T-helper 2 cell treated with Interferon-gamma antibody and Interleukin-4, amounts not matched to agents 5 μg/mL and 100 μg/mL, for 36 hours (primary cell): ENCODE data around the gene OBSCN.

Experiments used
- DNase-seq: peaks from one replicate; pipeline ENCODE4 v3.0.0; 2021; ENCODE audit warnings: low spot score
- H3K27ac Mint-ChIP-seq: one replicate; pipeline ENCODE4 v1.8.0; 2021; ENCODE audit warnings: mild to moderate bottlenecking, mixed read lengths
- H3K27me3 Mint-ChIP-seq: one replicate; pipeline ENCODE4 v1.8.0; 2021; ENCODE audit warnings: low read depth, mixed read lengths
- H3K36me3 Mint-ChIP-seq: one replicate; pipeline ENCODE4 v1.8.0; 2021; ENCODE audit warnings: low read depth, mixed read lengths
- H3K4me1 Mint-ChIP-seq: one replicate; pipeline ENCODE4 v1.8.0; 2021; ENCODE audit warnings: low read depth, mixed read lengths
- H3K4me3 Mint-ChIP-seq: one replicate; pipeline ENCODE4 v1.8.0; 2022; ENCODE audit warnings: mild to moderate bottlenecking, moderate library complexity, mixed read lengths
- H3K9me3 Mint-ChIP-seq: one replicate; pipeline ENCODE4 v1.8.0; 2021; ENCODE audit warnings: mixed read lengths

Gene OBSCN, protein sequence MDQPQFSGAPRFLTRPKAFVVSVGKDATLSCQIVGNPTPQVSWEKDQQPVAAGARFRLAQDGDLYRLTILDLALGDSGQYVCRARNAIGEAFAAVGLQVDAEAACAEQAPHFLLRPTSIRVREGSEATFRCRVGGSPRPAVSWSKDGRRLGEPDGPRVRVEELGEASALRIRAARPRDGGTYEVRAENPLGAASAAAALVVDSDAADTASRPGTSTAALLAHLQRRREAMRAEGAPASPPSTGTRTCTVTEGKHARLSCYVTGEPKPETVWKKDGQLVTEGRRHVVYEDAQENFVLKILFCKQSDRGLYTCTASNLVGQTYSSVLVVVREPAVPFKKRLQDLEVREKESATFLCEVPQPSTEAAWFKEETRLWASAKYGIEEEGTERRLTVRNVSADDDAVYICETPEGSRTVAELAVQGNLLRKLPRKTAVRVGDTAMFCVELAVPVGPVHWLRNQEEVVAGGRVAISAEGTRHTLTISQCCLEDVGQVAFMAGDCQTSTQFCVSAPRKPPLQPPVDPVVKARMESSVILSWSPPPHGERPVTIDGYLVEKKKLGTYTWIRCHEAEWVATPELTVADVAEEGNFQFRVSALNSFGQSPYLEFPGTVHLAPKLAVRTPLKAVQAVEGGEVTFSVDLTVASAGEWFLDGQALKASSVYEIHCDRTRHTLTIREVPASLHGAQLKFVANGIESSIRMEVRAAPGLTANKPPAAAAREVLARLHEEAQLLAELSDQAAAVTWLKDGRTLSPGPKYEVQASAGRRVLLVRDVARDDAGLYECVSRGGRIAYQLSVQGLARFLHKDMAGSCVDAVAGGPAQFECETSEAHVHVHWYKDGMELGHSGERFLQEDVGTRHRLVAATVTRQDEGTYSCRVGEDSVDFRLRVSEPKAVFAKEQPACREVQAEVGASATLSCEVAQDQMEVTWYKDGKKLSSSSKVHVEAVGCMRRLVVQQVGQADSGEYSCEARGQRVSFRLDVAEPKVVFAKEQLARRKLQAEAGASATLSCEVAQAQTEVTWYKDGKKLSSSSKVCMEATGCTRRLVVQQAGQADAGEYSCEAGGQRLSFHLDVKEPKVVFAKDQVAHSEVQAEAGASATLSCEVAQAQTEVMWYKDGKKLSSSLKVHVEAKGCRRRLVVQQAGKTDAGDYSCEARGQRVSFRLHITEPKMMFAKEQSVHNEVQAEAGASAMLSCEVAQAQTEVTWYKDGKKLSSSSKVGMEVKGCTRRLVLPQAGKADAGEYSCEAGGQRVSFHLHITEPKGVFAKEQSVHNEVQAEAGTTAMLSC (N-terminal part only)

DNA sequence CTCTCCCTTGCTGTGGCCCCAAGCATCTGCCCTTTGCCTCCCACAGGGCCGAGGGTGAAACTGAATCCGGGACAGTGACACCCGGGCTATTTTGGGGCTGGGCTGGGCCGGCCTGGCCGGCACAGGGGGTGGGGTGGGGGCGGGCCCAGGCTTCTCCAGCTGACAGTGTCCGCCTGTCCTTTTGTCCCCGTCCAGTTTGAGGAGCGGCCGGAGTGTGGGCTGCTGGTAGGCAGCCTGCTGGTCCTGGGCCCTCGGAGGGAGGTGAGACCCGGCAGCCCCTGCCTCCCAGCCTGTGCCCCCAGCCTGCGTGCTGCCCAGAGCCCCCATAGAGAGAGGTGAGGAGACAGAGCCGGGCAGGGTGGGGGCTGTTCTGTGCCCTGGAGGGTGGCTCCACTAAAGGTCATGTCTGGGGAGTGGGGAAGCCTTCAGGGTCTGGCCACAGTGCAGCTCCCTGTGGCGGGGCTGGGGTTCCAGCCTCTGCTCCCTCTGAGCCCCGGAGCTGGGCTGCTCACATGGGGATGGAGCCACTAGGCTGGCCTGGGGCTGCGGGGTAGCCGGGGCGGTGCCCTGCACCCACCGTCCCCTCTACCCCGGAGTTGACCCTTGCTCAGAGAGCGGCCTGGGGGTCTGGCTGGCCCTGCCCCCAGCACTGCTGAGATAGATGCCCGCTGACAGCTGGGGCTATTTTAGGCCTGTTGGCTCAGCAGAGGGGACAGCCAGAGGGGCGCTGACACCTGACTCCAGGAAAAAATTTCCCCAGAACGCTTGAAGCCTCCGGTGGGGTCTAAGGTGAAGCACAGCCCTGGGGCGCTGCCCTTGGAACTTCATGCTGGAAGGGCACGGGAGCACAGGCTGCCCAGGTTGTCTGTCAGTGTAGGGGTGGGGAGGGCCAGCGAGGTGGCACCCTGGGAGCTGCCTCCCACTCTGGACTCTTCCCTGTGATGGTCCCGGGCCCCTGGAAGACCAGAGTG lies at the start of gene OBSCN:
TSS of gene OBSCN (plus strand) at position 194 of the 971 bp plus-strand sequence. CDS start 3,740 bp downstream, outside the sequence.
- Mint-ChIP-seq H3K36me3 (no peaks in the 10 kb centered on the region), H3K4me1 (no peaks in the 10 kb centered on the region), H3K27me3 (peaks cover 3% of the 10 kb centered on the region), H3K9me3 (no peaks in the 10 kb centered on the region), H3K4me3 (no peak within 1 kb of the TSS), H3K27ac (no peak within 1 kb of the TSS)
- DNase-seq, result no peak

DNA sequence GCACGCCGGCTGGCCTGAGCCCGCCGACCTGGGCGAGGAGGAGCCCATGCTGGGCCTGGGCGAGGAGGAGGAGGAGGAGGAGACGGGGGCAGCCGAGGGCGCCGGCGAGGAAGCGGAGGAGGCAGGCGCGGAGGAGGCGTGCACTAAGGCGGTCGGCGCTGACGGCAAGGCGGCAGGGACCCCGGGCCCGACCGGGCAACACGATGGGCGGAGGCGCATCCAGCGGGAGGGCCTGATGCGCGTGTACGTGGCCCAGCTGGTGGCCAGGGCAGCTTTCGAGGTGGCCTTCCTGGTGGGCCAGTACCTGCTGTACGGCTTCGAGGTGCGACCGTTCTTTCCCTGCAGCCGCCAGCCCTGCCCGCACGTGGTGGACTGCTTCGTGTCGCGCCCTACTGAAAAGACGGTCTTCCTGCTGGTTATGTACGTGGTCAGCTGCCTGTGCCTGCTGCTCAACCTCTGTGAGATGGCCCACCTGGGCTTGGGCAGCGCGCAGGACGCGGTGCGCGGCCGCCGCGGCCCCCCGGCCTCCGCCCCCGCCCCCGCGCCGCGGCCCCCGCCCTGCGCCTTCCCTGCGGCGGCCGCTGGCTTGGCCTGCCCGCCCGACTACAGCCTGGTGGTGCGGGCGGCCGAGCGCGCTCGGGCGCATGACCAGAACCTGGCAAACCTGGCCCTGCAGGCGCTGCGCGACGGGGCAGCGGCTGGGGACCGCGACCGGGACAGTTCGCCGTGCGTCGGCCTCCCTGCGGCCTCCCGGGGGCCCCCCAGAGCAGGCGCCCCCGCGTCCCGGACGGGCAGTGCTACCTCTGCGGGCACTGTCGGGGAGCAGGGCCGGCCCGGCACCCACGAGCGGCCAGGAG lies 49.5 kb upstream of the OBSCN start:
- Mint-ChIP-seq H3K9me3 (no peaks in the 10 kb centered on the region), H3K36me3 (no peaks in the 10 kb centered on the region), H3K4me3 (no peak overlapping the region), H3K27me3 (no peaks in the 10 kb centered on the region), H3K27ac (no peak overlapping the region), H3K4me1 (peaks cover 10% of the 10 kb centered on the region)
- DNase-seq, result no peak

DNA sequence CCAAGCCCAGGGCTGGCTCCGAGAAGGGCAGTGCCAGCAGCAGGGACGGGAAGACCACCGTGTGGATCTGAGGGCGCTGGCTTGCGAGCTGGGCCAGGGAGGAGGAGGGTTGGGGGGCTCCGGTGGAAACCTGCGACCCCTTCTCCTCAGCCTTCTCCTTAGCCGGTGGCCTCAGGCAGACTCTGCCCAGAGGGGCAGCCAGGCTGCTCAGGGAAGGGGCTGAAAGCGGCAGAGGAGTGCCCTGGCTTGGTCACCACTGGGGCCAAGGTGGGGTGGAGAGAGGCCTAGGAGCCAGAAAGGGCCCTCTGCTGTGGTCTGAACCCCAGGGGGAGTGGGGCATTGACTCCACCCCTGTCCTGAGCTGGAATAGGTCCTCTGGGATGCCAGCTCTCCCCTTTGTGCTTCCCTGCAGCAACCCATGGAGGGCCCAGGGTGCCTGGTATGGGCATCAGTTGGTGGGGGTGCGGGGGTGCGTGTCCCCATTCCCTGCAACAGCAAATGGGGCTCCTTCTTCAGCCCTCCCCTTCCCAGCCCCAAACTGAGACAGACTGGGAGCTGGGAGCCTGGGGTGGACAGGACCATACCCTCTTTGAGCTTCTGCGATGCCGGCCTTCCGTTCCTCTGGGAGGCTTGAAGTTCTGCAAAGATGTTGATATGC lies 48.7 kb upstream of the OBSCN start:
- no peak overlapping the region for H3K4me3 Mint-ChIP-seq

DNA sequence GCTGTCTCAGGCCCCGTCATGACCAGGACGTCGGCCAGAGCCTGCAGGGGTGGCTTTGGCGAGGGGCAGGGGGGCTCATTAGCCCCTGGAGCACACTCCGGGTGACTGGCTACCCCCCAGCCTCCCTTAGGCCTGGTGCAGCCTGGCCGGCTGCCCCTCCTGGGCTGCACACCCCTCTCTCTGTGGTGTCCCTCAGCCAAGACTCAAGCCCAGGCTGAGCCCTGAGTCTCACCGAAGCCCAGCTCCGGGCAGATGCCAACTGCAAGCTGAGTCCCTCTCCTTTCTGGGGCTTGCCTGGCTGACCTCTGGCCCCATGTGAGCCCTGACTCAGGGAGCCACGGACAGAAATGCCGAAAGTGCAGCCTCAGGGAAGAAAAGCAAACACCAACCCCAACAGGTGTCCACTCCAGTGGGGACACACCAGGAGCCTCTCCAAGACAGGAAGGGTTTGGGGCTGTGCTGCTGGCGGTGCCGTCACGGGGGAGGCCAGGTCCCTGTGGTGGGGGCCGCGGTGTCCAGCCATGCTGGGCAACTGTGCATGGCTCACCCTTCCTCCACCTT lies 47.6 kb upstream of the OBSCN start:
- H3K4me1 Mint-ChIP-seq, result peaks cover 13% of the 10 kb centered on the region
- no peak overlapping the region for H3K4me3 Mint-ChIP-seq
- DNase-seq, result no peak
- H3K27me3 Mint-ChIP-seq, result no peaks in the 10 kb centered on the region
- H3K36me3 Mint-ChIP-seq, result no peaks in the 10 kb centered on the region
- H3K27ac Mint-ChIP-seq, result no peak overlapping the region
- H3K9me3 Mint-ChIP-seq, result no peaks in the 10 kb centered on the region

More for the DNA sequence above, 48.7 kb upstream of the OBSCN start:
- Mint-ChIP-seq H3K27me3 (no peaks in the 10 kb centered on the region), H3K36me3 (no peaks in the 10 kb centered on the region), H3K9me3 (no peaks in the 10 kb centered on the region), H3K4me1 (peaks cover 11% of the 10 kb centered on the region), H3K27ac (no peak overlapping the region)
- DNase-seq, result no peak

DNA sequence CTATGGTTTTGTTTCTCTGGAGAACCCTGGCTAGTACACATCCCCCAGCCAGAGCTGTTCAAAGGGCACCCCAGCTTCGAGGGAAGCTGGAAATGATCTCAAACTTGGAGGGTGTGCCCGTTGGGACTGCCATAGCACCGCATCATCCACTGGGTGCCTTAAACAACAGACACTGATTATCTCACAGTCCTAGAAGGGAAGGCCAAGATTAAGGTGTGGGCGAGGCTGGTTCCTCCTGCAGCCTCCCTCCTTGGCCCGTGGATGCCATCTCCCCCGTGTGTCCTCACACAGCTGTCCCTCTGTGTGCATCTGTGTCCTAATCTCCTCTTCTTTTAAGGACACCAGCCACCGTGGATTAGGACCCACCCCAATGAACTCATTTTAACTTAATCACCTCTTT lies 46.5 kb upstream of the OBSCN start:
- no peaks in the 10 kb centered on the region for H3K9me3 Mint-ChIP-seq
- DNase-seq, result no peak
- H3K27ac Mint-ChIP-seq, result no peak overlapping the region
- H3K4me3 Mint-ChIP-seq, result no peak overlapping the region
- H3K27me3 Mint-ChIP-seq, result no peaks in the 10 kb centered on the region
- no peaks in the 10 kb centered on the region for H3K36me3 Mint-ChIP-seq
- peaks cover 13% of the 10 kb centered on the region for H3K4me1 Mint-ChIP-seq

DNA sequence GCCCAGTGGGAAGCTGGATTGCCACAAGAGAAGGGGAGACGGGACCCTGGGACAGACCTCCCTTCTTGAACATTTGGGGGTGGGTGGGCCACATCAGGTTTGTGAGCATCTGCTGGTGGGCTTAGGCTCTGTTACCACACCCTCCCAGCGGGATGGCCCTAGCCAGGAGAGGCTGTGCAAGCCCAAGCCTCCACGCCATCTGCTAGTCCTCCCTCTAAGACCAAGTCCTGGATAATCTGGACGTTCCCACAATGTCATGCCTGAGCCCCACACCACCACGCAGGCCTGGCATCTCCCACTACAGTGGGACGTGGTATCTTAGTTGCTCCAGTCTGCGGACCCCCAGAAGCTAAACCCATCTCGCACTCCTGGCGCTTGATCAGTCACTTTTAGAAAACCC lies 46.0 kb upstream of the OBSCN start:
- DNase-seq, result no peak
- Mint-ChIP-seq H3K36me3 (no peaks in the 10 kb centered on the region), H3K4me1 (peaks cover 18% of the 10 kb centered on the region), H3K9me3 (no peaks in the 10 kb centered on the region), H3K27me3 (no peaks in the 10 kb centered on the region), H3K4me3 (no peak overlapping the region), H3K27ac (no peak overlapping the region)

DNA sequence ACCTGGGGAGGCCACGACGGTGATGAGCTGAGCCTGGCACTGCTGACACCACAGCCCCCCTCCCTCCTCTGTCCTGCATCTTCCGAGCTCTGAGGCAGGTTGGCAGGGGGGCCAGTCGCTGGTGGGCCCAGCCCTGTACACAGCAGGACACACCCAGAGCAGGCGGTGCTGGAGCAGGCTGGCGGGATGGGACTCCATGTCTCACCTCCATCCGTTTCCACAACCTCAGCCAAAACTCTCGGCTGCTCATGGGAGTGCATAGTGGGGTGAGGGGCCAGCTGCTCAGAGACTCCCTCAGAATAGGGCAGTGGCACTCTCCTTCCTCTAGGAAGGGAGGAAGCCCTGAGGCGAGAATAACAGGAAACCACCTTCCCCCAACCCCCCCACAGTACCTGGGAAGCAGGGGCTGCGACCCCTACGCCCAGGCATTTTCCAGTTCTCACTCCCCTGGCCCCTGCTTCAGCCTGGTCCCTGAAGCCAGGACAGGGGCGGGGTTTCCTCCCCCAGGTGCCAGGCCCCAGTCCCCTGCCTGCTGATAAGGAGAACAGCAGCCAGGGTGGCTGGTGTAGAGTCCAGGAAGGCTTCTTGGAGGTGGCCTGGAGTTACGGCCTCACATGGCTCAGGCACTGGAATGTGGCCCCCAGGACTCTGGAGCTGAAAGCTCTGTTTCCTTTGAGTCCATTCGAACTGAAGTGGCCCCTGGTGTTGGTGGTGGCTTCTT lies 45.4 kb upstream of the OBSCN start:
- Mint-ChIP-seq H3K27ac (no peak overlapping the region), H3K4me3 (no peak overlapping the region), H3K27me3 (no peaks in the 10 kb centered on the region), H3K4me1 (peaks cover 18% of the 10 kb centered on the region), H3K36me3 (no peaks in the 10 kb centered on the region), H3K9me3 (no peaks in the 10 kb centered on the region)
- DNase-seq, result no peak

DNA sequence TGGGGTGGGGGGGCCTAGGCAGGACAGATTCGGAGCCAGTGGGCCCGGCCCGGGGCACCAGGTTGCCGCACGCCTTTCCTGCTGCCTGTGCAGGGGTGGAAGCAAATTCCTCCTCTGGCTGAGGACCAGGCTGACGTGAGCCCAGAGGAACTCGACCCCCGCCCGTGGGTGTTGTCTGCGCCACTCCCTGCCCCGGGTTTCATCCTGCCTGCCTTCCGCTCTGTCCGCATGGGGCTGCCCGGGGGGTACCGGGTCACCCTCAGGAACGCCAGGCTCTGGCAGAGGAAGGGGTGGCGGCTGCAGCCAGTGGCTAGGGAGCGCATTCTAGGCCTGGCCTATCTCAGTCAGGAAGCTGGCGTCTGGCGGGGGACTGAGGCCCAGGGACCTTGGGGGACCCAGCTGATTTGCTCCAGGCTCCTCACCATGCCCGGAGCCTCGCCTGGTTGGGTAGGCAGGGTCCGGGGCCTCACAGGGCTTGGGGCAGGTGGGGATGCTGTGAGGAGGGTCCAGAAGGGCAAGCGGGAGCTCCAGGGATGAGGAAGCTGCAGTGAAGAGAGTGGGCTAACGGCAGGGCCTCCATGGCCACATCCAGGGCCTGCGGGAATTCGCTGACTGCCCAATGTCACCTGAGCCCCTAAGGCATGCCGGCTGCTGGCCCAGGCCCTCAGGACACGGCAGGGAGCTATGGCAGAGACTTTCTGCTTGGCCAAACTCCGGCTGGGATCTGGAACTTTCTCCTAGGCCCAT lies 44.7 kb upstream of the OBSCN start:
- no peaks in the 10 kb centered on the region for H3K9me3 Mint-ChIP-seq
- no peaks in the 10 kb centered on the region for H3K27me3 Mint-ChIP-seq
- no peaks in the 10 kb centered on the region for H3K36me3 Mint-ChIP-seq
- H3K27ac Mint-ChIP-seq, result no peak overlapping the region
- H3K4me3 Mint-ChIP-seq, result no peak overlapping the region
- peaks cover 22% of the 10 kb centered on the region for H3K4me1 Mint-ChIP-seq
- DNase-seq, result no peak

DNA sequence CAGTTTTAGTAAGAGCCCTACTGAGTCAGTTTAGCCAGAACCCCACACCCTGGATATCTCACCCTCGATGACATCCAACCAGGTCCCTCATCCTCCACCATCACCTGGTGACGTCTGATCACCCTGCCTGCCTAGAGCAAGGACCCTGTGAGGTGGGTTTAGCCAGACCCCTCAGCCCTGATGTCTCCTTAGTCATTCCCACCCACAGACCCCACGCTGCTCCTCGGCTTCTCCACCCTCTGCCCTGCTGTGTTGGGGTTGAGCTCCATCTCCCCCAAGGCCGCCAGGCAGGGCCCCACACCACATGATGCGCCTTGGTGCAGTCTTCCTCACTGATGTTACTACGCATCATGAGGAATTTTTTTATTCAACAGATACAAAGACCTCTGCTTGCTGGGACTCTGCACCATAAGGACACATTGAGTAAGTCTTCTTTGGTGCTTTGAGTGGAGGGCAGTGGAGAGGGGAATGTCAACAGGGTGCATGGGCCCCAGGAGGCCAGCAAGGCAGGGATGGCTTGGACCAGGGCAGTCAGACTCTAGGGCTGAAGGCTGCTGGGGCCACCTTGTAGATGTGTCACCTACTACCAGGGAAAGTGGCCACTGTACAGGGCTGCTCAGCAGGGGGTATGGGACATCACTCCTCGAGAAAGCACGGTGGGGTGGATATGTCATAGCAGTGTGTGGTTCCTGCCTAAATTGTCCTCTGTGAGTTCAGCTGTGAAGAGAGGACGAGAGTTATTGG lies 43.9 kb upstream of the OBSCN start:
- Mint-ChIP-seq H3K27me3 (no peaks in the 10 kb centered on the region), H3K9me3 (no peaks in the 10 kb centered on the region), H3K4me1 (peaks cover 22% of the 10 kb centered on the region), H3K27ac (peak overlapping the region; percentile 86), H3K4me3 (peak overlapping the region; percentile 90), H3K36me3 (no peaks in the 10 kb centered on the region)
- DNase-seq, result no peak

DNA sequence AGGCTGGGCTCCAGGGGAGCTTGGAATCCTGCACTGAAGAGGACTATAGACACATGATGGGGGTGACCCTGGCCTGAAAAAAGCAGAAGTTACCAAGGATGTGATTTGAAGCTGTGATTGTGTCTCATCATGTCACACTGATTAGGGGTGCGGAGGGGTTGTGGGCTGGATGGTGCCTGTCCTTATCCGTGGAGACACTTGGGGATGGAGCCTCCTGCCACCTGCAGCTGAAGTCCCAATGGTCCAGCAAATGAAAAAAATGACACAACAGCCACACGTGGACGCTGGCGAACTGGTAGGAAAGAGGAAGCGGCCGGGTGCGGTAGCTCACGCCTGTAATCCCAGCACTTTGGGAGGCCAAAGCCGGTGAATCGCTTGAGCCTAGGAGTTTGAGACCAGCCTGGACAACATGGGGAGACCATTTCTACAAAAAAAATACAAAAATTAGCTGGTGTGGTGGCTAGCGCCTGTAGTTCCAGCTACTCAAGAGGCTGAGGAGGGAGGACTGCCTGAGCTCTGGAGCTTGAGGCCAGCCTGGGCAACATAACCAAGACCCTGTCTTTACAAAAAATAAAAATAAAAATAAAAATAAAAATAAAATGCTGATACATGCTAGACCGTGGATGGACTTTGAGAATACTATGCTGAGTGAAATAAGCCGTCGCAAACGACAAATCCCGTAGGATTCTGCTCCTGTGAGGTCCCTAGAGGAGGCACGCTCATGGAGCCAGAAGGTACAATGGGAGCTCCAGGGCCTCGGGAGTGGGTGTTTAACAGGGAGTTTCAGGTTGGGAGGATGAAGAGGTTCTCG lies 43.1 kb upstream of the OBSCN start:
- H3K27me3 Mint-ChIP-seq, result no peaks in the 10 kb centered on the region
- DNase-seq, result no peak
- H3K4me3 Mint-ChIP-seq, result peak overlapping the region; percentile 90
- H3K9me3 Mint-ChIP-seq, result no peaks in the 10 kb centered on the region
- peak overlapping the region; percentile 97 for H3K27ac Mint-ChIP-seq
- H3K36me3 Mint-ChIP-seq, result no peaks in the 10 kb centered on the region
- peaks cover 28% of the 10 kb centered on the region for H3K4me1 Mint-ChIP-seq
